ENCODE measurements around the gene SYT14.
"Not testable (repeated sequence)": the region's sequence is repeated elsewhere in the genome, so short reads cannot be mapped to it uniquely, and the experiment has no call there.

SYT14 gene

GRCh38 chr1:210049616-210050015 lies 111.6 kb downstream of the SYT14 start:
- H3K4me3 ChIP-seq (replicated peaks; ENCODE audit: low read depth, low read length) = no peak overlapping the region
- TF ChIP-seq CTCF (IDR thresholded peaks at IDR 0.05; ENCODE audit: insufficient read depth, low read length, poor library complexity, severe bottlenecking) = no peak
- DNase-seq (ENCODE audit: extremely low read depth, insufficient read length) = no peak
- H3K36me3 ChIP-seq (ENCODE audit: control insufficient read depth, insufficient read depth, low read length) = no peaks in the 10 kb centered on the region
- no peaks in the 10 kb centered on the region for H3K27me3 ChIP-seq (replicated peaks; ENCODE audit: control insufficient read depth, insufficient read depth, low read length)

GRCh38 chr1:210050491-210050890 lies 112.5 kb downstream of the SYT14 start:
- H3K4me3 ChIP-seq (replicated peaks; ENCODE audit: low read depth, low read length); H3K27me3 ChIP-seq (replicated peaks; ENCODE audit: control insufficient read depth, insufficient read depth, low read length); H3K36me3 ChIP-seq (ENCODE audit: control insufficient read depth, insufficient read depth, low read length); DNase-seq (ENCODE audit: extremely low read depth, insufficient read length): not testable (repeated sequence)

- no peak for DNase-seq (ENCODE audit: extremely low read depth, insufficient read length)
- H3K4me3 ChIP-seq (replicated peaks; ENCODE audit: low read depth, low read length) = no peak overlapping the region
- no peak for TF ChIP-seq CTCF (IDR thresholded peaks at IDR 0.05; ENCODE audit: insufficient read depth, low read length, poor library complexity, severe bottlenecking)
- H3K36me3 ChIP-seq (ENCODE audit: control insufficient read depth, insufficient read depth, low read length) = no peaks in the 10 kb centered on the region
- H3K27me3 ChIP-seq (replicated peaks; ENCODE audit: control insufficient read depth, insufficient read depth, low read length) = no peaks in the 10 kb centered on the region
These were observed 115.1 kb downstream of the SYT14 start for GRCh38 chr1:210053126-210053525.

GRCh38 chr1:210057593-210057992 lies 119.6 kb downstream of the SYT14 start:
- Histone ChIP-seq H3K27me3 (replicated peaks; ENCODE audit: control insufficient read depth, insufficient read depth, low read length) (no peaks in the 10 kb centered on the region), H3K36me3 (ENCODE audit: control insufficient read depth, insufficient read depth, low read length) (no peaks in the 10 kb centered on the region), H3K4me3 (replicated peaks; ENCODE audit: low read depth, low read length) (no peak overlapping the region)
- TF ChIP-seq CTCF (IDR thresholded peaks at IDR 0.05; ENCODE audit: insufficient read depth, low read length, poor library complexity, severe bottlenecking) = no peak
- no peak for DNase-seq (ENCODE audit: extremely low read depth, insufficient read length)

- Histone ChIP-seq H3K36me3 (ENCODE audit: control insufficient read depth, insufficient read depth, low read length) (no peaks in the 10 kb centered on the region), H3K4me3 (replicated peaks; ENCODE audit: low read depth, low read length) (no peak overlapping the region), H3K27me3 (replicated peaks; ENCODE audit: control insufficient read depth, insufficient read depth, low read length) (no peaks in the 10 kb centered on the region)
- no peak for TF ChIP-seq CTCF (IDR thresholded peaks at IDR 0.05; ENCODE audit: insufficient read depth, low read length, poor library complexity, severe bottlenecking)
- no peak for DNase-seq (ENCODE audit: extremely low read depth, insufficient read length)
These were observed 124.0 kb downstream of the SYT14 start for GRCh38 chr1:210061992-210062391.

GRCh38 chr1:210070531-210070930 lies 132.5 kb downstream of the SYT14 start:
- no peak for TF ChIP-seq CTCF (IDR thresholded peaks at IDR 0.05; ENCODE audit: insufficient read depth, low read length, poor library complexity, severe bottlenecking)
- Histone ChIP-seq H3K36me3 (ENCODE audit: control insufficient read depth, insufficient read depth, low read length) (no peaks in the 10 kb centered on the region), H3K27me3 (replicated peaks; ENCODE audit: control insufficient read depth, insufficient read depth, low read length) (no peaks in the 10 kb centered on the region), H3K4me3 (replicated peaks; ENCODE audit: low read depth, low read length) (no peak overlapping the region)
- no peak for DNase-seq (ENCODE audit: extremely low read depth, insufficient read length)
